Left cardiac atrium (tissue), 4 donors: Measurements from ENCODE around the gene EXD3. TPM values are rescaled to one million over a fixed set of nuclear protein-coding genes. Genes with fewer than 3 reads are reported as not detected.

Experiments
- ATAC-seq, 2 donors: fragments of 200-7000 bp; cut with Tn5 transposase; one replicate each; pipeline ENCODE4 v1.9.1; 2020; ENCODE audit warnings: mild to moderate bottlenecking in 2 of 2, moderate library complexity in 2 of 2
- DNase-seq: peaks from one replicate; pipeline ENCODE4 v3.0.0-alpha.2; 2020
- intact Hi-C, 2 donors: fragments of 100-400 bp; cut with DNase I; formaldehyde crosslinking; loops; one replicate each; pipeline versions ENCODE4 v1.14.1 to v1.15.1; 2022 to 2023
- total RNA-seq, 2 donors: library from RNA; stranded (reverse); fragmentation: NEBNext Ultra II Directional; extraction: Animal tissue kit (Norgen Biotek cat#: 25700); gene quantifications; one replicate each; pipeline ENCODE4 v1.2.1, GENCODE V29; 2021
- donor health status: DM: no; HTN: yes; CAD: no.
- donor health status: DM: no; HTN: yes; CAD: no; lungs with severe emphysema.
- donor health status: DM: yes; HTN: yes; CAD: no.
- donor health status: Dilated cardiomyopathy.

EXD3 gene
- total RNA-seq, 2 donors from 2014 or later, result 8.0 to 11.7 TPM

DNA sequence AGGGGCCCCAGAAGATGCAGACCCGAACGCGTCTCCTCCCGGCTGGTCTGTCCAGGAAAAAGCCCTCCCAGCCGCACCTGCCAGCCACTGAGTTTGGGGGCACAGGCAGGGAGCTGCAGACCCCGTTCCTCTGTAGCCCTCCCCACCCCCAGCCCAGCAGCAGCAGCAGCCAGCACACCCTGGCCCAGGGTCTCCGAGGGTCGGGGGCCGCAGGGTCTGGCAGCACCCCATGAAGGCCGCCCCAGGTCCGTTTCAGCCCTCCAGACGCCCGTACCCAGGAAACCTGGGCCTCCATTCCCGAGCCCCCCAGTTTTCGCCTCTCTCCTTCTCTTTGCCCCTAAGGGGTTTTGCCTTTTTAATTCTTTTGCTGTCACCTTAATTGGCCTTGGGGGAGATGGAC is 19.7 kb downstream of the EXD3 start:
- ATAC-seq (no peak), DNase-seq (no peak)
- intact Hi-C loops, result loop anchor here in 1 of 2 donors (10.0 kb wide), 1 partner anchor 98 kb away; the partner anchor contains the start of gene NRARP

GRCh38 chr9:137402746-137403145 is 20.2 kb downstream of the EXD3 start:
- no peak for ATAC-seq
- no peak for DNase-seq
- intact Hi-C loops, result loop anchor here in 1 of 2 donors (10.0 kb wide), 1 partner anchor 98 kb away; the partner anchor contains the start of gene NRARP

DNA sequence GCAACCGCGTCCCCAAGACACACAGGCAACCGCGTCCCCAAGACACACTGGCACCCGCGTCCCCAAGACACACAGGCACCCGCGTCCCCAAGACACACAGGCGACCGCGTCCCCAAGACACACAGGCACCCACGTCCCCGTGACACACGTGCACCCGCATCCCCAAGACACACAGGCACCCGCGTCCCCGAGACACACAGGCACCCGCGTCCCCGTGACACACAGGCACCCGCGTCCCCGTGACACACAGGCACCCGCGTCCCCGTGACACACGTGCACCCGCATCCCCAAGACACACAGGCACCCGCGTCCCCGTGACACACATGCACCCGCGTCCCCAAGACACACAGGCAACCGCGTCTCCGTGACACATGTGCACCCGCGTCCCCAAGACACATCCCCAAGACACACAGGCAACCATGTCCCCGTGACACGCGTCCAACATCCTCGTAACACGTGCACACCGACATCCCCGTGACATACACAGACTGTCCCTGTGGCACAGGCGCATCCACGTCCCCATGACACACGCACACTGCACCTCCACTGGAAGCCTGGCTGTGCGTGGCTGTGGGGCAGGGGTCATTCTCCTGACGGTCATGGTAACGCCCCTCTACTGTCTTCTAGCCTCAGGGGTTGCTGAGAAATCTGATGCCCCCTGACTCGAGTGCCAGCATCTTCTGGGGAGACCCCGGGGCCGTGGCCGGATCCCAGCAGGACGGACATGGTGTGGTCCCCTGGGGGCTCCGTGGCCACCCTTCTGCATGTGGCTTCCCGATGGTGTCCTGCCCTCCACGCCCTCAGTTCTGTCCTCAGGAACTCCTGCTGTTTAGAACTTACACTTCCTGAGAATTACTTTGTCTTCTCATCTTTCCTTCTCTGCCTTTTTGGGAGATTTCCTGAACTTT is 24.1 kb downstream of the EXD3 start:
- DNase-seq (no peak), ATAC-seq (no peak)
- intact Hi-C loops, result no loop called here

DNA sequence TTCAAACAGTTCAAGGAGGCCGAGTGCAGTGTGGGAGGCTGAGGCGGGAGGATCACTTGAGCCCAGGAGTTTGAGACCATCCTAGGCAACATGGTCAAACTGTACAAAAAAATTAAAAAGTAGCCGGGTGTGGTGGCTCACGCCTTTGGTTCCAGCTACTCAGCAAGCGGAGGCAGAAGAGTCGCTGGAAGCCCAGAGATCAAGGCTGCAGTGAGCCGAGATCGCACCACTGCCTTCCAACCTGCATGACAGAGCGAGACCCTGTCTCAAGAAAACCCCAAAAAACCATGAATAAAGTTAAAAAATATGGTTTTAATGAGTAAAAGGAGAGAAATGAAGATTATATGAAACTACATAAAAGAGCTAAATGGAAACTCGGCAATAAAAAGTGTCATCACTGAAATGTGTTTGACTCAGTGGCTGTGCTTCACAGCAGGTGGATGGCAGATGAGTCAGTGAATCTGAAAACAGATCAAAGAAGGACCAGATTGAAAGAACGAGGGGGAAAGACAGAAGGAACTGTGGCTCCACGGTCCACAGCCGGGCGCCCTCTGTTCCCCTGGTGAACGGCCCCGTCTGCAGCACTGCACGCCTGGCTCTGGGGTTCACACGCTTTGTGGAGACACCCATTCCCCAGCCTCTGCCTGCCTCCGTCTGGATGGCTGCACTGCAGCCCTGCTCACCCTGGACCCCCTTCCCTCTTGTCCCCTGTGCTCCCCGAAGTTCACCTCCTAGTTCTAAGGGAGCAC is 25.1 kb downstream of the EXD3 start:
- ATAC-seq, result no peak
- no peak for DNase-seq
- intact Hi-C loops, result no loop called here

DNA sequence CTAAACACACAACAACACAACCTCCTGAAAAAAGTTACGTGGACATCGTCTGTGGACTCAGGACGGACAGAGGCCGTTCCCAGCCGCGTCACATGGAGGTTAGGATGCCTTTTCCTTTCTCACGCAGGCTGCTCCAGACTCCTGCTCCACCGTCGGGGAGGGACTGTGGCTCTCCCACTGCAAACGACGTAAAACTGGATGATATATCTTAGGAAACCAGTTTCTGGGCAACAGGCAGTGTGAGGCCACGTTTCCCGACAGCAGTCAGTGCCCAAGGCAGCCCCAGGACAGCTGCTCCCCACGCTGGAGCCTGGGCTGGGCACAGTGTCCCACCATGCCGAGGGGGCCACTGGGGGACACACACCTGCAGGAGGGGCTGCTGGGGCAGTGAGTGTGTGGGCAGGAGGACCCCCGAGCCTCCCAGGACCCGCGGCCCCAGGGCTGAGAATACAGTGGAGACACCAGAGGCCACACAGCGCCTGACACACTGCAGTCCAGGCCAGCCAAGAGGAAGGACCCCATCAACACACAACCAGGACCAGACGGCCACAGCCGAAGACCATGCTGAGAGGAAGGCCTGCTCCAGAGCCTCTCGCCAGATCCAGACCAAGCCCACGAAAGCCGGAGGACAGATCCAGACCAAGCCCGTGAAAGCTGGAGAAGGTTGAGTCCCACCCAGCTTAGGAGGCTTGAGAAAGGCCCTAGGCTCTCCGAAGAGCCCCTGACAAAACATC is 26.2 kb downstream of the EXD3 start:
- intact Hi-C loops, result no loop called here
- ATAC-seq, result no peak
- peak; percentile 13 for DNase-seq

- ATAC-seq, result no peak
- intact Hi-C loops, result no loop called here
- no peak for DNase-seq
These were observed 26.7 kb downstream of the EXD3 start for GRCh38 chr9:137396227-137396626.

DNA sequence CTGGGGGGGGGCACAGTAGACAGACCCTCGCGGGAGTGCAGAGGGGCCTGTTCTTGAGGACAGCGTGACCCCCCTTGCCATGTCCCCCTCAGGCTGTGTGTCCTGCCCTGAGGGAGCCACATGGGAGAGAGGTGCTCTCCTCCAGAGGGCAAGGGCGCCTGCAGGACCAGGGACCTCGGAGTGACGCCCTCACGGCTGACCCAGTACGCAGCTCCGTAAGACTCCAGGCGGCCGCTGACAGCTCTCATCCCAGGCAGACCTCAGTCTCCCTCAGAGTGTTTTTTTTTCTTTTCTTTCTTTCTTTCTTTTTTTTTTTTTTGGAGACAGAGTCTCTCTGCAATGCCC is 27.3 kb downstream of the EXD3 start:
- peak; percentile 14 for DNase-seq
- no peak for ATAC-seq
- intact Hi-C loops, result no loop called here

DNA sequence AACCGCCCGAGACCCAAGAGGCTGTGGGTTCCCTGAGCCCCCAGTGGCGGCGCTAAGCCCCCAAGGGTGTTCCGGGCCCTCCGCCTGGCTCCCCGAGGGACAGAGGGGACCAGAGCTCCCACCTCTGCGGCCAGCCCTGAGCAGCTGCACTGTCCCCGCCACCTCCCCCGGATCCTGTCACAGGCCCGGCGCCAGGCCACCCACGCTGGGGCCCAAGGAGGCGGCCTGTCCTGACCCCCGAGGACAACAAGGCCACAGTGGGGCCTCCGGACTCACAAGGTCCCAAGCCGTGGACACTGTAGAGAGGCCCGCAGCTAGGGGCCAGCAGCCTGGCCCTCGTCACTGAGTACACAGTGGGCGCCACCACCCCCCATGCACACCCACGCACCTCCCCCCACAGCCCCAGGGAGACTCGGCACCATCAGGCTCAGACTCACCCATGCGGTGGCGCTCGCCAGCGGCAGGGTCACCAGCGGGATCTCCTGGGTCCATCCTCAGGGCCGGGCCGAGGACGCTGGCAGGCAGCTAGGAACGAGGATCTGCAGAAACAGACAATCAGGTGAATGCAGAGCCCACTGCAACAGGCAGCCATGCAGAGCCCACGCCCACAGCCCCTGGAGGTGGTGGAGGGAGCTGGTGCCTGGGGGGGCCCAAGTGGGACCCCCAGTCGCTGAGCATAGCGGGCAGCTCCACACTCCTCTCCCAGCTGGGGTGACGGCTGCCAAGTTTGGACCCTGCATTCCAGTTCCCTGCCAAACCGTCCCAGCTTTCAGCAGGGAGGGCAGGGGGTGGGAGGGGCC is 27.9 kb downstream of the EXD3 start:
- no peak for ATAC-seq
- intact Hi-C loops, result no loop called here
- peak; percentile 12 for DNase-seq

GRCh38 chr9:137393176-137394150 is 29.5 kb downstream of the EXD3 start:
- DNase-seq (no peak), ATAC-seq (no peak)
- intact Hi-C loops, result no loop called here

- ATAC-seq (no peak), DNase-seq (no peak)
- intact Hi-C loops, result no loop called here
These were observed 30.5 kb downstream of the EXD3 start for GRCh38 chr9:137392232-137393007.

DNA sequence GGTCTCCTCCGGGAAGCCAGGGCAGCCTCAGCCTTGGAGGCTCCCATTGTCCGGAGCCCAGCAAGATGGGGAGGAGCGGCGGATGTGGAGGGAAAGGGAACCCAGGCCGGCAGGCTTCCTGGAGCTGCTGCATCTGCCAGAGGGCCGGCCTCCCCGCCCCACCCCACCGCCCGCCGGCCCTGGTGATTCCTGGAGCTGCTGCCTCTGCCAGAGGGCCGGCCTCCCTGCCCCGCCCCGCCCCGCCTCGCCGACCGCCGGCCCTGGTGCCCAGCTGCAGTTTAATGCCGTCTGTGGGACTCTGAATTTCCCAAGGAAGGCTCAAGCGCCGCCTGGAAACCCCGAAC is 31.6 kb downstream of the EXD3 start:
- peak; percentile 20 to 45 for ATAC-seq
- intact Hi-C loops, result no loop called here
- DNase-seq, result no peak

DNA sequence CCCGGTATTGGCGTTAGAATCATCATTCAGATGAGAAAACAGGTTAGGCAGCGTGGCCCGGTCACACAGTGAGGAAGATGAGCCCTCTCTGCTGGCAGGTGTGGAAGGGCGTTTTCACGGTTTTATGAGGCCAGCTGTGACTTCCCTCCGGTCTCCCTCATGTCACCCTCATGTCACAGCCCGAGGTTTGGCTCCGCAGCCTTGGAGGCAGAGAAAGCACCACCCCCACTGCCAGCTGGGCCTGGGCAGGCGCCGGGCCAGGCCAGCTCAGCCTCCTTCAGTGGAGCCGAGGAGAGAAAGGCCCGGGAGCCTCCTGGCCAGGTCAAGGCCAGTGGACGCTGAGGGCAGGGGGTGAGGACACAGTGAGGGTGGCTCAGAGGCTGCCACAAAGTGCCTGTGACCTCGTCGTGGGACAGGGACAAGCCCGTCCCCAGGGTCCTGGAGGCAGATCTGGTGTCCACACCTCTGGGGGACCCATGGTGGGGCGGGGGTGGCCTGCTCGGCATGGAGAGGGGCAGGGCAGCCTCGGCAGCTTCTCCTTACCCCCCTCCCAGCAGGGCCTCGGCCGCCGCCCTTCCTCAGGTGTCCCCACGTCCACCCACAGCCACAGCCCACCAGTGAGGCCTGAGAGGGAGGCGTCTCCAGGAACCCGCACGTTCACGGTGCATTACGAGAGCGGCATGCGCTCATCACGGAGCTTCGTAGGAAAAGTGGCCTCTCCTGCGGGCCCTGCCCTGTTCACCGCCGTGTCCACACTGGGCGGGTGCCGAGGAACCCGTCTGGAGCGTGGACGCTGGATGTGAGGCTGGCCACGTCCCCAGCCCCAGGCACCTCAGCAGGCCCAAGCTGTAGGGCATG is 32.2 kb downstream of the EXD3 start:
- no peak for DNase-seq
- peak in 1 of 2 donors; percentile 4 for ATAC-seq
- intact Hi-C loops, result no loop called here

DNA sequence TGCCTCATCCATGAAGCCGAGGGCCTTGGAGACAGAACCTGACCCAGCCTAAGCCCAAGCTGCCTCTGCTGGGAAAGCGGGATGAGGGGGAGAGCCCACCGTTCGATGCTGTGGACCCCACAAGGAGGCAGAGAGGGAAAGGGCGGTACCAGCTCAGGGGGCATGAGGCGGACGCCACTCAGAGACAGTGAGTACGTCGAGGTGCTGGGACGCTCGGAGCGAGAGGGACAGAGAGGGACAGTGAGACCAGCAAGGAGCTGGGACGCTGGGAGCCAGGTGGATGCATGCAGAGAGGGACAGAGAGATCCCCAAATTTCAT is 33.6 kb downstream of the EXD3 start:
- ATAC-seq (no peak), DNase-seq (no peak)
- intact Hi-C loops, result no loop called here

- intact Hi-C loops, result no loop called here
- ATAC-seq, result no peak
- DNase-seq, result no peak
These were observed 34.2 kb downstream of the EXD3 start for GRCh38 chr9:137388589-137389427.

DNA sequence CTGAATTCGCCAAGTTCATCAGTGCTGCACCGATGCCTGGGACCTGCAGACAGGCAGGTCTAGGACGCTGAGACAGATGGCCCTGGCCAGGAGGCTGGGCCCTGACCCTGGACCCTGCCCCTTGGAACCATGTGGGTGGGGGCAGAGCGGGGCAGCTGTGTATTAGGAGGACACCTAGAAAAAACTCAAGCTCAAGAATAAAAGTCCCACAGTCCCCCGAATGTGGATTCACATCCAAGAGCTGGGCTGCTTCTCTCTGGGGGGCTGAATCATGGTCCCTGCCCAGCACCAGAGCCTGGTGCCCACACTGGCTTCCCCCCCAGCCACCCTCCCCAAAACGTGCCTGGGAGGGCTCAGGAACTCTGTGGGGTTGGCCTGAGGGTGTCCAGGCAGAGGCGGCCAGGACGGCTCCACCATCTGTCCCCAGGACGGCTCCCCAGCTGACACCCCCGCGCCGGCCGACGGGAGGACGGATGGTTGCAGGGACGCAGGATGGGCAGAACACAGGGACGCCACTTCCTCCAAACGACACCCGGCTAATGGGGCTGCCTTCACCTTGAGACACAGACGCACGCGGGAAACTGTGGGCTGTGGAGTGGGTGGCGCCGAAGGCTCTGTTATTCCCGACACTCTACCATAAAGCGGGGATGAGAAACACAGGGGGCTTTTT is 34.9 kb downstream of the EXD3 start:
- ATAC-seq, result no peak
- intact Hi-C loops, result no loop called here
- no peak for DNase-seq
